Ascending aorta (tissue), 2 donors: Measurements from ENCODE around the gene TRAPPC2B. TPM values are rescaled to one million over a fixed set of nuclear protein-coding genes. Genes with fewer than 3 reads are reported as not detected.

Experiments used
- DNase-seq, 2 donors: peaks; one replicate each; pipeline ENCODE4 v3.0.0-alpha.2; 2019; ENCODE audit warnings: low spot score in 2 of 2
- H3K27ac ChIP-seq, 2 donors: fragments of 200-600 bp; sonication (generic); one replicate each; pipeline ENCODE4 v1.5.1; 2016 to 2017; ENCODE audit warnings: mild to moderate bottlenecking in 1 of 2
- H3K27me3 ChIP-seq: fragments of 200-600 bp; sonication (generic); one replicate; pipeline ENCODE4 v1.5.1; 2017
- H3K36me3 ChIP-seq, 2 donors: fragments of 200-600 bp; sonication (generic); one replicate each; pipeline ENCODE4 v1.5.1; 2016
- H3K4me1 ChIP-seq, 2 donors: fragments of 200-600 bp; sonication (generic); one replicate each; pipeline ENCODE4 v1.5.1; 2016 to 2017; ENCODE audit warnings: mild to moderate bottlenecking in 1 of 2
- H3K4me3 ChIP-seq, 2 donors: fragments of 200-600 bp; sonication (generic); one replicate each; pipeline ENCODE4 v1.5.1; 2016 to 2017; ENCODE audit warnings: mild to moderate bottlenecking in 1 of 2
- H3K9me3 ChIP-seq, 2 donors: fragments of 200-600 bp; sonication (generic); one replicate each; pipeline ENCODE4 v1.5.1; 2016
- intact Hi-C: fragments of 100-400 bp; cut with DNase I; formaldehyde crosslinking; loops from one replicate; pipeline ENCODE4 v1.15.1; 2023
- total RNA-seq: library from RNA; depleted of rRNA; stranded (reverse); fragments of >200 nt; gene quantifications from one replicate; pipeline ENCODE4 v1.1.0, GENCODE V29; 2016
- TF ChIP-seq, protein P1 (sequence below), 3 experiments: fragments of 200-600 bp in 2 of 3; fragments of 450-650 bp in 1 of 3; sonication (generic) in 2 of 3; IDR thresholded peaks; one replicate each; pipeline ENCODE4 v1.5.1; 2016 to 2019; ENCODE audit warnings: antibody characterized with exemption in 3 of 3, mild to moderate bottlenecking in 1 of 3, moderate library complexity in 1 of 3

The TRAPPC2B gene
- total RNA-seq, 1 donor from 2014 or later = 1.8 TPM

DNA sequence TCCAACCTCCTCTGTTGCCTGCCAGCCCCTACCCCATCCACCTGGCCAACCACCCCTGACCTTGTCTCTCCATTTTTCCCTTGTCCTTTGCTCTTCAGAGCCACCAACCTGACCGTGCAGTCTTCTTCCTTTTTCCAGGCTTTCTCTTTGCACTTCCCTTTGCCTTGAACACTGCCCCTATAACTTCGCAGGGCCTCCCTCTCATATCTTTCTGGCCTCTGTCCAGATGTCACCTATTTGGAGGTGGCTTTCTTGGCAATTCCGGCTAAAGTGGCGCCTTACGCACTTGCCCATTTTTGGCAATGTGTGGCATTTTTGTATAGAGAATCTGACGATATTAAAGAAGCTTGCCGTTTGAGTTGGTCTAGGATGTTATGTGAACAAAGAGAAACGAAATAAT is 42.2 kb upstream of the TRAPPC2B start:
- no peaks in the 10 kb centered on the region for H3K27me3 ChIP-seq
- no peak for DNase-seq
- peak overlapping the region; percentile 65 to 69 for H3K4me3 ChIP-seq
- intact Hi-C loops = loop anchor here (2.0 kb wide), 1 partner anchor 40 kb away; the partner anchor contains the start of gene ZNF460
- peak overlapping the region; percentile 82 to 87 for H3K27ac ChIP-seq
- H3K4me1 ChIP-seq = peaks cover 0 to 6% of the 10 kb centered on the region in 2 donors
- peaks cover 29 to 33% of the 10 kb centered on the region in 2 donors for H3K36me3 ChIP-seq
- H3K9me3 ChIP-seq = peaks cover 27 to 38% of the 10 kb centered on the region in 2 donors
- TF ChIP-seq, protein P1, sequence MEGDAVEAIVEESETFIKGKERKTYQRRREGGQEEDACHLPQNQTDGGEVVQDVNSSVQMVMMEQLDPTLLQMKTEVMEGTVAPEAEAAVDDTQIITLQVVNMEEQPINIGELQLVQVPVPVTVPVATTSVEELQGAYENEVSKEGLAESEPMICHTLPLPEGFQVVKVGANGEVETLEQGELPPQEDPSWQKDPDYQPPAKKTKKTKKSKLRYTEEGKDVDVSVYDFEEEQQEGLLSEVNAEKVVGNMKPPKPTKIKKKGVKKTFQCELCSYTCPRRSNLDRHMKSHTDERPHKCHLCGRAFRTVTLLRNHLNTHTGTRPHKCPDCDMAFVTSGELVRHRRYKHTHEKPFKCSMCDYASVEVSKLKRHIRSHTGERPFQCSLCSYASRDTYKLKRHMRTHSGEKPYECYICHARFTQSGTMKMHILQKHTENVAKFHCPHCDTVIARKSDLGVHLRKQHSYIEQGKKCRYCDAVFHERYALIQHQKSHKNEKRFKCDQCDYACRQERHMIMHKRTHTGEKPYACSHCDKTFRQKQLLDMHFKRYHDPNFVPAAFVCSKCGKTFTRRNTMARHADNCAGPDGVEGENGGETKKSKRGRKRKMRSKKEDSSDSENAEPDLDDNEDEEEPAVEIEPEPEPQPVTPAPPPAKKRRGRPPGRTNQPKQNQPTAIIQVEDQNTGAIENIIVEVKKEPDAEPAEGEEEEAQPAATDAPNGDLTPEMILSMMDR (IDR thresholded peaks at IDR 0.05) = no peak

DNA sequence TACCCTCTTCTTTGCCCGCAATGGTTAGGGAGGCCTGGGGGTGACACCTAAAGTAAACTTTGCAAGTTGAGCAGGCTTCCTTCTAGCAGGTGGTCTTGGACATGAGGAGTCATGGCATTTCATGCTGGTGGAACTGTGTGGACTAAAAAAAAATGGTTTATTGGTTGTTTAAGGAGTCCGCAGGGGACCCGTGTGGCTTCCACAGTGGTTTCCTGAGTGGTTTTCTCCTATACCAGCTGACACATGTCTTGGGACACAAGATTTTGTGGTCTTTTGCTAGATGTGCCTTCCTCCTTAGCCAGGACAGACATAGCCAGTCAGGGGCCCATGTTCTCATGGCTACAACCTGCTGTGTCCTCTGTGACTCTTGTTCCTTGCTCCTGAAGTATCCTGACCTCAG is 41.6 kb upstream of the TRAPPC2B start:
- no peaks in the 10 kb centered on the region for H3K27me3 ChIP-seq
- peaks cover 36 to 39% of the 10 kb centered on the region in 2 donors for H3K36me3 ChIP-seq
- no peak for DNase-seq
- TF ChIP-seq, protein P1 (IDR thresholded peaks at IDR 0.05) = no peak
- no peak overlapping the region for H3K27ac ChIP-seq
- H3K4me1 ChIP-seq = peaks cover 0 to 6% of the 10 kb centered on the region in 2 donors
- H3K9me3 ChIP-seq = peaks cover 33 to 44% of the 10 kb centered on the region in 2 donors
- intact Hi-C loops = loop anchor here (2.0 kb wide), 1 partner anchor 41 kb away; the partner anchor contains the start of gene ZNF460
- peak overlapping the region; percentile 65 to 69 for H3K4me3 ChIP-seq

DNA sequence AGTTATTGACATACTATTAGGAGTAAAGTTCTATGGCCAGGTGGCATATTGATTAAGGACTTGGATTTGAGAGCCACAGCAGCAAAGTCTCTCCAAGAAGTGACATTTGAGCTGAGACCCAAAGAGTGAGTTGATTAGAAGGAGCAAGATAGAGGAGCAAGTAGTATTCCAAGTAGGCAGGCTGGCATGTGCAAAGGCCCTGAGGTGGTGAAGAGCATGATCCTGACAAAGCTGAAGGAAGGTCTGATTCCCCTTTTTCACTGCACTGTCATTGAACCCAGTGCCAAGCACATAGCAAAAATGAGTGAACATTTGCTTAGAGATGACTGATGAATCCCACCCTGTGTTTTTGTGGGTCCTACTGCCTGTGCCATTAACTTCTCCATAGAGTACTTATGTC is 38.4 kb upstream of the TRAPPC2B start:
- intact Hi-C loops = no loop called here
- H3K36me3 ChIP-seq = peaks cover 64 to 65% of the 10 kb centered on the region in 2 donors

DNA sequence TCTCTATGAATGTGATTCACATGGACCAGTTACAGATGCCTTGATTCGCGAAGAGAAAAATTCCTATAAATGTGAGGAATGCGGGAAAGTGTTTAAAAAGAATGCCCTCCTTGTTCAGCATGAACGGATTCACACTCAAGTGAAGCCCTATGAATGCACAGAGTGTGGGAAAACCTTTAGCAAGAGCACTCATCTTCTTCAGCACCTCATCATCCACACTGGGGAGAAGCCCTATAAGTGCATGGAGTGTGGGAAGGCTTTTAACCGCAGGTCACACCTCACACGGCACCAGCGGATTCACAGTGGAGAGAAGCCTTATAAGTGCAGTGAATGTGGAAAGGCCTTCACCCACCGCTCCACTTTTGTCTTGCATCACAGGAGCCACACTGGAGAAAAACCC is 35.4 kb upstream of the TRAPPC2B start:
- Histone ChIP-seq H3K36me3 (peaks cover 61 to 83% of the 10 kb centered on the region in 2 donors), H3K27me3 (no peaks in the 10 kb centered on the region), H3K27ac (no peak overlapping the region), H3K4me3 (no peak overlapping the region), H3K4me1 (no peaks in the 10 kb centered on the region), H3K9me3 (peaks cover 59 to 95% of the 10 kb centered on the region in 2 donors)
- TF ChIP-seq, protein P1 (IDR thresholded peaks at IDR 0.05) = no peak
- intact Hi-C loops = no loop called here
- DNase-seq = no peak

More for the DNA sequence above, 38.4 kb upstream of the TRAPPC2B start:
- Histone ChIP-seq H3K27me3 (no peaks in the 10 kb centered on the region), H3K4me3 (no peak overlapping the region), H3K27ac (no peak overlapping the region), H3K4me1 (peaks cover 0 to 6% of the 10 kb centered on the region in 2 donors), H3K9me3 (peaks cover 61 to 75% of the 10 kb centered on the region in 2 donors)
- DNase-seq = no peak
- TF ChIP-seq, protein P1 (IDR thresholded peaks at IDR 0.05) = no peak

DNA sequence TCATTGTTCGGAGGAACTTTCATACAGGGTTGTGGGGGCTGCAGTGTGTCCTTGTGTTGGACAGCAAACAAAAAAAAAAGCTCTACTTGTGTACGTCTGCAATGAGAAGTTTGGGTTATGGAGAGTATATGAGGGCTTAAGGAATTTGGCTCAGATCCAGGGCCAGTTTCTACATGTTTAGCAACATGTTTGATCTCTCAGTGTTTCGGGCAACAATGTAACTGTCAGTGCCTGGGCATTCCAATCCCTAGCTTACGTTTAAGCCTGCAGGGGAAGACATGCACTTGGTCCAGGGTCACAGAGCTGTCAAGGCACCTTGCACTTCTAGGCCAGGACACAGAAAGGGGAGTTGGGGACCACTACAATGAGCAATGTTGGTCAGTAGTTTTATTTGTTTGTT is 29.2 kb upstream of the TRAPPC2B start:
- H3K9me3 ChIP-seq = peaks cover 9 to 84% of the 10 kb centered on the region in 2 donors
- no peaks in the 10 kb centered on the region for H3K4me1 ChIP-seq
- H3K4me3 ChIP-seq = no peak overlapping the region
- H3K36me3 ChIP-seq = peaks cover 1 to 29% of the 10 kb centered on the region in 2 donors
- TF ChIP-seq, protein P1 (IDR thresholded peaks at IDR 0.05) = no peak
- H3K27me3 ChIP-seq = no peaks in the 10 kb centered on the region
- intact Hi-C loops = no loop called here
- DNase-seq = no peak
- no peak overlapping the region for H3K27ac ChIP-seq
